BE2C (cell line): ENCODE results near the gene PRRT3.

Experiments used
- DNase-seq: peaks from one replicate; pipeline ENCODE4 v3.0.0-alpha.2; 2020
- H3K27me3 ChIP-seq: fragments of 250-450 bp; sonication (Bioruptor Pico); 2 replicates; pipeline ENCODE4 v1.5.1; 2020; ENCODE audit warnings: mild to moderate bottlenecking
- H3K36me3 ChIP-seq: fragments of 250-450 bp; sonication (Bioruptor Pico); 2 replicates; pipeline ENCODE4 v1.5.1; 2020; ENCODE audit warnings: mild to moderate bottlenecking
- H3K4me1 ChIP-seq: fragments of 250-450 bp; sonication (Bioruptor Pico); 2 replicates; pipeline ENCODE4 v1.5.1; 2020
- H3K4me3 ChIP-seq: 2 replicates; pipeline ENCODE4 v1.5.1; 2011; ENCODE audit warnings: low read depth, low read length
- H3K9me3 ChIP-seq: fragments of 250-450 bp; sonication (Bioruptor Pico); 2 replicates; pipeline ENCODE4 v1.5.1; 2020
- CTCF ChIP-seq: IDR thresholded peaks from 2 replicates; pipeline ENCODE4 v1.5.1; 2012; ENCODE audit warnings: mild to moderate bottlenecking, low read depth, low read length

Gene PRRT3

GRCh38 chr3:9978710-9979305, 26.6 kb upstream of the PRRT3 start:
- TF ChIP-seq CTCF = no peak
- no peak overlapping the region for H3K4me3 ChIP-seq
- H3K4me1 ChIP-seq = no peaks in the 10 kb centered on the region
- no peak for DNase-seq
- no peaks in the 10 kb centered on the region for H3K36me3 ChIP-seq
- H3K9me3 ChIP-seq = no peaks in the 10 kb centered on the region
- H3K27me3 ChIP-seq = no peaks in the 10 kb centered on the region

- no peaks in the 10 kb centered on the region for H3K36me3 ChIP-seq
- no peaks in the 10 kb centered on the region for H3K4me1 ChIP-seq
- DNase-seq = no peak
- no peak for TF ChIP-seq CTCF
- no peak overlapping the region for H3K4me3 ChIP-seq
- no peaks in the 10 kb centered on the region for H3K27me3 ChIP-seq
- H3K9me3 ChIP-seq = no peaks in the 10 kb centered on the region
Observed at GRCh38 chr3:9976721-9977709, 24.8 kb upstream of the PRRT3 start.

- no peaks in the 10 kb centered on the region for H3K36me3 ChIP-seq
- no peak for TF ChIP-seq CTCF
- no peak for DNase-seq
- H3K4me3 ChIP-seq = no peak overlapping the region
- H3K4me1 ChIP-seq = no peaks in the 10 kb centered on the region
- no peaks in the 10 kb centered on the region for H3K27me3 ChIP-seq
- H3K9me3 ChIP-seq = no peaks in the 10 kb centered on the region
Observed at GRCh38 chr3:9970020-9970652, 17.9 kb upstream of the PRRT3 start.

DNA sequence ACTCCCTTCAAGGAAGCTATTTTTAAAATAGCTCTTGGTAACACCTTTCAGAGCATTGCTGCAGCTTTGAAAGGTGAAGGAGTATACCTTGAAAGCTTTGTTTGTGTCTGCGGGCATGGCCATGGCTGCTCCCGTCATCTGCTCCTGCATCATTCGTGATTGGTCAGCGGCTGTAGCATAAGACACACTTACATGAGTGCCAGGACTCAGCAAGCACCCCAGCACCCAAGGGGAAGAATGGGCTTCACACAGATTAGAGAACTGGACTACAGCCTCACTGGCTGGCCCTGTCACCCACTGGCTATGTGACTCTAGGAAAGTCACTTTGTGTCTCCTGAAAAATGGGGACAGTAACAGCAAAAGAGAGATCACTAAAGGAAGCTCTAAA, 17.4 kb upstream of the PRRT3 start:
- DNase-seq = no peak
- TF ChIP-seq CTCF = no peak
- no peaks in the 10 kb centered on the region for H3K27me3 ChIP-seq
- no peaks in the 10 kb centered on the region for H3K9me3 ChIP-seq
- H3K4me1 ChIP-seq = no peaks in the 10 kb centered on the region
- H3K36me3 ChIP-seq = no peaks in the 10 kb centered on the region
- H3K4me3 ChIP-seq = no peak overlapping the region

- no peak overlapping the region for H3K4me3 ChIP-seq
- no peaks in the 10 kb centered on the region for H3K9me3 ChIP-seq
- H3K36me3 ChIP-seq = no peaks in the 10 kb centered on the region
- TF ChIP-seq CTCF = no peak
- DNase-seq = no peak
- H3K27me3 ChIP-seq = no peaks in the 10 kb centered on the region
- H3K4me1 ChIP-seq = no peaks in the 10 kb centered on the region
Observed at GRCh38 chr3:9966841-9967240, 14.6 kb upstream of the PRRT3 start.
